Non-pigmented ciliary epithelial cell (primary cell): ENCODE results near the gene OSM.

Experiments
- DNase-seq: peaks from one replicate; pipeline ENCODE4 v3.0.0-alpha.2; 2010; ENCODE audit warnings: low read depth

OSM gene

DNA sequence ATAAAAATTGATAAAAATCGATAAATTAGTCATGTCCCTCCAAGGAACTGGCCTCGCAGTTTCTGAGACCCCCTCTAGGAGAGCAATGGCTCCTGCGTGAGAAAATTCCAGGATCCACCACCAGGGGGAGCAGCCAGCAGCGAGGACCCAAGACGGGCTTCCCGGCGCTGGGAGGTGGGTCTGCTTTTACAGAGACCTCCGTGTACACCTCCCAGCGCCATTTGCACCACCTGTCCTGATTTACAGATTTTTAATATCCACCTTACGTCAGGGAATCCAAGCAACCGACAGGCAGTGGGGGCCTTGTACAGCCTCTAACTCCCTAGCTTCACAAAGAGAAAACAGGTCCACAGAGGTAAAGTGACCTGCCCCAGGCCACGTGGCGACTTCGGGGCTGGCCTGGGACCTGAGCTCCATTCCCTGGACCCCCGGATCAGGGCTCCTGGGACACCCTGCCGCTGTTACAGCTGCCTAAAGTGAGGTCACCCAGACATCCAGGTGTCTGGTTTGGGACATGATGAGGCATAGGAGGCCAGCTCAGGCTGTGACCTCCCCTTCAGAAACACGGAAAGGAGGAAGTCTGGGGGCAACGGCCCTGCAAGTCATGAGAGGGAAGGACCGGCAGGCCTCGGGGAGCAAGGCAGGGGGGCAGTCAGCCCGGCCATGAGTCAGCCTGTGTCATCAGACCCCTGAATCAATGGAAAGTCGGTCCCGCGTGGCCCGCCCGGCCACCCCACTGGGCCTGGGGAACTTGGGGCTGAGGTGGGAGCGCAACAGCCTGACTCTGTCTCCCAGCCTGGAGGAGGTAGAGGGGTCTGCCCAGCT lies 3.5 kb downstream of the OSM start:
- no peak for DNase-seq

DNA sequence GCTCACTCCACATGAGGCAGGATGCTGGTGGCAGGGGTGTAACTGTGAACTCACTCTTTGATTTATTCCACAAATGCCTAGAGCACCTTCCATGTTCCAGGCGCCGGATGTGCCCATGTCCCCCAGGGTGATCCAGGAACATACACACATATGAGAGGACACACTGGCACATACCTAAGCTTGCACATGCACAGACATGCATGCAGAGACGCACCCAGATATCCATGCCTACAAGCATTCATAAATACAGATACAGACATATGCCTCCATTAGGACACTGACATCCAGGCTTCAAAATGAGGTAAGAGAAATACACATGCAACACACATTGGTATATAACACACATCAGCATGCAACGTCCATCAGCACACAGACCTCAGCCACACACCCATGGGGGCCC lies 4.5 kb downstream of the OSM start:
- DNase-seq, result no peak

DNA sequence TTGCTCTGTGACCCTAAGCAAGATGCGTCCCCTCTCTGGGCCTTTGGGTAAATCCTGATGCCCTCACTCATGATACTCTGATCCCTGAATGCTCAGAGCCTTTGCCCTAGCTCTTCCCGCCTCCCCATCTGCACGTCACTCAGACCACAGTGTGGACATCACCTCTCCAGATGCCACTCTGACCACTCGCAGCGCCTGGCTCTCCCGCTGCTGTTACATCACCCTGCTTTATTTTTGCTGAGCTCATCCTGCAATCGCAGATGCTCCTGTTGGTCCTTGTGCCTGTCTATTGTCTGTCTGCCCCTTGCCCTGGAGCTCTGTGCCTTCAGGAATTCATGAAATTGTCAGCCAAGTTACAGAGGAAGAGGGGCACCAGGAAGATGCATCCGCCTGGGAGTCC lies 5.5 kb downstream of the OSM start:
- DNase-seq, result no peak

DNA sequence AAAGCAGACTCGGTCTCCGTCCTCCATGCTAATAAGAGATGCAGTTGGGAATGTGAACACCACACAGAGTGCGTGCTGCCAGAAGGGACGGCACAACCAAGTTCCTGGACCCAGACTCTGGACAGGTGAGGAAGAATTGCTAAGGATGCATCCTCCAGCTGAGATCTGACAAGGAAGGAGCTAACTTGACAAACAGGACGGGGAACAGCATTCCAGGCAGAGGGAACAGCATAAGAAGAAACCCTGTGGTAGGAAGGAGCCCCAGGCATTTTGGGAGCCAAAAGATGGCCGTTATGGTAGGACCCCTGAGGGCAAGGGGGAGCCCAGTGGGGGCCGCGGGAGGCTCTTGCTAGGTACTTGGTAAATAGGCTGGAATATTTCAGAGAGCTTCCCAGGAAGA lies 6.0 kb downstream of the OSM start:
- no peak for DNase-seq

DNA sequence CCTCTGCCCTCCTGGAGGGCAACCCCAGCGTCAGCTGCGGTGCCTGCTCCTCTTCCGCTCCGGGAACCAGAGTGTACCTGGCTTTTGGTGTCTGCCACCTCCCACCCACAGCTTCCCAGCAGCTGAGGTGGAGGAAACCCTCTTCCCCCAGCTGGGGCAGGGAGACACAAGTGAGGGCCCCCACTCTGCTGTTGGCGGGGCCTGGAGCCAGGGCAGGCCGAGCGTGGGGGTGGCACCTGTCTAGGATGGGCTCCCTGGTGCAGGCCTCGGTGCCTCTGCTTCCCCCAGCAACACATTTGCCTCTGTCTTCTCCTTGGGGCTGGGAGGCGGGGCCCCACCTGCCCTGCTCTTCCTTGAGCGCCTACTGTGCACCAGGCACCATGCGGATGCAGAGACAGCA lies 6.4 kb downstream of the OSM start:
- DNase-seq, result no peak

DNA sequence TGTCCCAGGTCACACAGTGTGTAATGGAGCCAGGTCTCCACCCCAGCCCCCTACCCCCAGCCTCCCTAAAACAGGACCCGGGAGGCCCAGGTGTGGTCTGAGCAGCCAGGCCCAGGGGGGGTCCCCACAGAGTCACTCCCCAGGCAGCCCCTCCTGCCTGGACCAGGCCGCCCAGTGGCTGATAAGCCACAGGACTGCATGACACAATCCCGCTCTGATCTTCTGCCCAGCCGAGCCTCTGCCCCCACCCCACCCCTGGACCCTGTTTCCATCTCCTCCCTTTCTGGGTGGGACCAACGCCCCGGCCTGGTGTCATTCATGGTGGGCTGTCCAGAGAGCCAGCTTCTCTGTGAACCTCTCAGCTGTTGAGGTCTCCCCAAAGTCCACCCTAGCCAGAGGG lies 12.3 kb downstream of the OSM start:
- no peak for DNase-seq

DNA sequence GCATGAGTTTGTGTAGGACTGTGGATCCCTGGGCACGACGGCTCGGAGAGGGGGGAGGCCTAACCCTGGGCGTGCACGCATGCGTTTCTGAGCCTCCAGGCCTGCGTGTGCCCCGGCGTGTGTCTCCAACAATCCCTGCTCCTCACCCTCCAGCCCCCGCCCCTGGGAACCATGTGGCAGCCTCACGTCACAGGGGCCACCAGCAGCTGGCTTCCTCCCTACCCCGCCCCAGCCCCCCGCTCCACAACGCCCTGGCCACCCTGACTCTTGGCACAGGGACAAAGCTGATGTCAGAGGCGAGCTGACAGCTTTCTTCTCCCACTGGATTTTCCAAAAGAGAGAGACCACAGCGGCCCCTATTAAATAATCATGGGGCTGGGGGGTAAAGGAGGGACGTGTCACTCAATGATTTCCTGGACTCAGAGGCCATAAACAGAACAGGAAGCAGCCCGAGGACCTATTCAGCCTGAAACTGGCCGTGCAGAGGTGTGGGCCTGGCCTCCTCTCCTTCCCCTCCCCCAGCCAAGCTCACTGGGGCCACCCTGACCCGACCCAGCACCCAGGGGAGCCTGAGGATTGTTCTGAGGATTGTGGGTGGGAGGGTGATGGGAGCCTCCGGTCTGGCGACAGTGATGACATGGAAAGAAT lies 13.3 kb downstream of the OSM start:
- DNase-seq, result no peak

DNA sequence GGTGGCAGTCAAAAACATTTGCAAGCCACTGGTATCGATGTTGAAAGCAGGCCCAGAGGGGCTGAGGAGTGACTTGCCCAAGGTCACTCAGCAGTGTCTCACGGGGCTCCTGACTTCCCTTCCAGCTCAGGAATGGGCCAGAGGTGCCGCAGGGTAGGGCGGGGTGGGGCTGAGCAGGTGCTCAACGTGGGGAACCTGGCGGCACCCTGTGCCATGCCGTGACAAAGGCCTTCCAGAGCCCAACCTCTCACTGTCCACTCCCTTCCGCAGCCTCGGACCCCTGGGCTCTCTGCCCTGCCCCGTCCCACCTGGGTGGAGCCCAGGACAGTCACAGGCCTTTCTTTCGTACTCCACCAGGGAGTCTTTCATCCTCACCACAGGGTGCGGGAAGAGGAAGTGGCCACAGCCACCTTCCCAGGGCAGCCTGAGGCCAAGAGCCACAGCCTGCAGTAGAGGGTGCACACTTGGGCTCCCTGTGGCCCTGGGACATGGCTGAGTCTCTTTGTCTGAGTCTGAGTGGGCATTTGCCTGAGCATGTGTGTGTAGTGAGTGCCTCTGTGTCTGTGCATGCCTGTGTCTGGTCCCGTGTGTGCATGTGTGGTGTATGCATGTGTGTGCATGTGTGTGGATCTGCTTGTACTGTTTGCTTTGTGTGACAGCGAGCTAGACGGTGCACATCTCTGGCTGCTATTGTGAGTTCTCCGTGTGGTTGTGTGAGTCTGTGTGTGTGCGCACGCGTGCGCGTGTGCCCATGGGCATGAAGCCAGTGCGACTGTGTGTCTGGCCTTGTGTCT lies 14.0 kb downstream of the OSM start:
- no peak for DNase-seq

DNA sequence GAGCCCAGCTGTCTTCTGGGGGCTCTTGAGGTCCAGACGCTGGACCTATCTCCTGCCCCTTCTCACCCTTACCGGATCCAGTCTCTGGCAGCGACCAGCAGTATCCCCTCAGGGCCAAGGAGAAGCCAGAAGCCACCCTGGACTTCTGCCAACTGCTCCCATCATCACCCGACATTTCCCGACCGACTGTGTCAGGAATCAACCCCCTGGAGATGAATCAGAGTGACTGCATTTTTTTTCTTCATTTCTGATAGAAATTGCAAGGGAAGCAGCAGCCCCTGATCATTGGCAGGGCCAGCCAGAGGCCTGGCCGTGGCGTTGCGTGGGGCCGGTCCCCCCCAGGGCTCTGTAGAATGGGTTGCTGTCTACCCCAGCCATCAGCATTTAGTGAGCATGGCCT lies 14.9 kb downstream of the OSM start:
- no peak for DNase-seq

DNA sequence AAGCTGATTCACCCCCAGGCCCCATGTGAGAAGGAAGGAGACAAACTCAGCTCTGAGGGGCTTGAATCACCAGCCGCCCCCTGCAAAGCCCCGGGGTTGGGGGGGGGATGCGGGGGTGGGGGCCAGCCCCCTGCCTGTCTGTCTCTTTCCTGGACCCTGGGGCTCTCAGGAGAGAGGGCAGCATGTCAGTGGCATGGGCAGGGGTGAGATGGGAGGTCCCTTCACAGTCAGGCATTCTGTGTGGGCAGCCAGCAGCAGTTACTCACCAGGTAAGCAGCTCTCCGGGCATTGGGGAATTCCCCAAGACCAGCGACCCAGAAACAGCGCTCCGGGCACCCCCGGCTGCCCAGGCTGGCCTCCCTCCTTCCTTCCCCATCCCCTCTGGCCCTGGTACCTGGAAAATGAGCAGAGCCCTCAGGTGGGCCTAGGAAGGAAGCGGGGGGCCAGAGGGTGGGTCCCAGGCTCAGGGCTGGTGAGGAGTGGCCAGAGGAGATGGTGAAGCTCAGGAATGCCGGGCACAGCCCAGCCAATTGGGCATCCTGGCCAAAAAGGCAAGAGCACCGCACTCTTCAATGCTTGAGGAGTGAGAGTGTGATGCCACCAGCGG lies 15.9 kb downstream of the OSM start:
- no peak for DNase-seq

DNA sequence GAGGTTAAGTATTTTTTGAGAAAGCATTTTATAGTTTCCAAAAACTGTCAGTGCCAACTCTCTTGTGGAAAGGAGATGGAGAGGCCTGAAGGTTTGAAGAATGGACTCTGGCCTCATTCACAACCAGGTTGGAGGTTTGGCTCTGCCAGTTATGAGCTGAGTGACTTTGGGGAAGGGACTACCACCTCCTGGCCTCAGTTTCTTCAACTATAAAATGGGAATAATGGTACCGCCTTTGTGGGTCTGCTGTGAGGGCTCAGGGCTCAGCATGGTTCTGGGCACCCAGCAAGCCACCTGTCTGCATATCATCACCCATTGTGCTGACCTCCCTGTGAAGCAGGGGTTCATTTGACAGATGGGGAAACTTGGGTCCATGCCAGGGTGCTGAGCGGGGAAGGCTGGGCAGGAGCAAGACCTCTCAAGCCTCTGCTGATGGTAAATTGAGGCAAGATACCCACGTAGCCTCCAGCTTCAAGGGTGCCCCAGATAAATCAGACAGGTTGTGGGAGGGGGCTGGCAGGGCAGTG lies 16.5 kb downstream of the OSM start:
- DNase-seq, result no peak

DNA sequence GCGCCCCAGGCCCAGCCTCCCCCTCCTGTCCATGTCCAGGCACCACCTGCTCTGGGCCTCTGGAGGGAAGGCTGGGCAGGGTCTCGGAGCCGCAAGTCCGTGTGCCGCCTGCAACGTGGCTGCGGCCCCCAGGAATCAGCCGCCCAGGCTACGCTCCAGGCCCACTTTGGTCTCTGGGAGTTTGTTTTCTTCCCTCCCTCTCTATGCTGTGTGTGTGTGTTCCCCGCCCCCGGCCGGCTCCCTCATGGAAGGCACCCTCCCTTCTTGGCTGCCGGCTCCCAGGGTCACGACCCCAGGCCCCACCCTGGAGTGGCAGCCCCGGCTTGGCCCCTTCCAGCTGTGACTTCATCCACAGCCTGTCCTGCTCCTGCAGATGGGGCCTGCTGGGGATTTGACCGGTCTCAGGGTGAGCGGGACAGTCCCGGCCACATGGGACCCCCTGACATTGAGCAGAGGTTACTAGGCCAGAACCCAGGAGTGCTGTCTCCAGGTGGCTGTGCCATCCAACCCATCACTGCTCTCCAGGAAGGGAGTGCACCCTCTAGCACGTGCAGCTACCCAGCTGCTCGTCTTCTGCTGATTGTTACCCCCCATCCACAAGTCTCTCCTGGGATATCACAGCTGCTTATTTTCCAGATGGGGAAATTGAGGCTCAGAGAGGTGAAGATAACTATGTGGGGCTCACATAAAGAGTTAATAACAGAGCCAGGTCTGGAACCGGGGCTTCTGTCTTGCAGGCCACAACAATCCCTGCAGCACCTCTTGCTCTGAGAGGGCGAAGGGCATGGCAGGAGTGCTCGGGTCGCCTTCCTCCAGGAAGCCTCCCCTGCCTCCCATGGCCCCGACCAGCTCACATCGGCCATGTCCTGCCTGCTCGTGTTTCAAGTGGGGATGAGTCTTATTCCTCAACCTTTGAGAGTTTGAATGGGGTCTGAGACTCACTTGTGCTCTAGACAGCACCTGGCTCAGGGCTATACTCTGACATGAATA lies 17.3 kb downstream of the OSM start:
- no peak for DNase-seq

DNA sequence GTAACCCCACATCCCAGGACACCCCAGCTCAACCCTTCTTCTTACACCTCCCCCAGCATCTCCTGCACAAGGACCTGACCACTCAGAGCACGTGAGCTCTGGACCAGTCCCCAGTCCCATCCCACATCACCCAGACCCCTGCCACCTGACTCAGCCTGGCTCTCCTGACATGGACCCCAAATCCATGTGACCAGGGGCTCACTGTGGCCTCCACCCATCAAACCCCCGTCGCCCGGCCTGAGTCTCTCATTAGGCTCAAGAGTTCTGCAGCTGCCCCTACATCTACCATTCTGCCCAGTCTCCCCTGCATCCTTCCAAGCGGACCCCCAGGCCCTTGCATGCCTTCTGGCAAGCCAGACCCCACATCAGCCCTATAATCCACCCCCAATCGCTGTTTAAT lies 18.2 kb downstream of the OSM start:
- DNase-seq, result no peak

DNA sequence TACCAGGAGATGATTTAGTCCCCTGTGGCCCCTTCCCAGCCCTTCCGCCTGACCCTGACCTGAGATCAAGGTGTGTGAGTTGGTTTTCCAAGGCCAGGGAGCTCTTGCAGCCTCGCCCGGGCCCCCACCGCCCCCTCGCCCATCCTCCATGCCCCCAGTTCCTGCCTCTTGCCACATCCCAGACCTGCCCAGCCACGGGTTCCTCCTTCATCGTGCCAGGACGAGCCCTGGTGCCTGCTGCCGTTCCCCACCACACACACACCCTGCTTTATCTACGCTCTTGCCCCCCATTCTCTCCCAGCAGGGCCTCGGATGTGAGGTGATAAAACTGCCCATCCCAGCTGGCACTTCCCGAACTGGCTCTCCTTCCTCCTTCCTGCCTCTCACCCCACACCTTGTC lies 18.7 kb downstream of the OSM start:
- DNase-seq, result no peak

DNA sequence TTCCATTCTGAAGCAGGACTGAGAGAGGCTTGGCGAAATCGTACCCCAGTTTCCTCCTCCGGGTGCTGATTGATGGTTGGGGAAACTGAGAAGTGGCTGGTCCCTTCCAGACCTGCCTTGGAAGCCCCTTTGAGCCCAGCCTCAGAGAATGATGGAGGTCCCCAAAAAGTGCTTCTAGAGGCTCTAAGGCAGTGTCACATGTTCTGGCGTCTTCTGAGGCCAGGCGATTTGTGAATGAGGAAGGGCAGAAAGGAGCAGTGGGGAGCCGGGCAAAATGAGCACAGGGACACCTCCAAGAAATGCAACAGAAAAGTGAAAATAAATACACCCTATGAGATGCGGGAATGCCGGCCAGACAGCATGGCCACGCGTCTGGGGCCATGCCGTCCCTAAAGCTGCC lies 19.1 kb downstream of the OSM start:
- no peak for DNase-seq

DNA sequence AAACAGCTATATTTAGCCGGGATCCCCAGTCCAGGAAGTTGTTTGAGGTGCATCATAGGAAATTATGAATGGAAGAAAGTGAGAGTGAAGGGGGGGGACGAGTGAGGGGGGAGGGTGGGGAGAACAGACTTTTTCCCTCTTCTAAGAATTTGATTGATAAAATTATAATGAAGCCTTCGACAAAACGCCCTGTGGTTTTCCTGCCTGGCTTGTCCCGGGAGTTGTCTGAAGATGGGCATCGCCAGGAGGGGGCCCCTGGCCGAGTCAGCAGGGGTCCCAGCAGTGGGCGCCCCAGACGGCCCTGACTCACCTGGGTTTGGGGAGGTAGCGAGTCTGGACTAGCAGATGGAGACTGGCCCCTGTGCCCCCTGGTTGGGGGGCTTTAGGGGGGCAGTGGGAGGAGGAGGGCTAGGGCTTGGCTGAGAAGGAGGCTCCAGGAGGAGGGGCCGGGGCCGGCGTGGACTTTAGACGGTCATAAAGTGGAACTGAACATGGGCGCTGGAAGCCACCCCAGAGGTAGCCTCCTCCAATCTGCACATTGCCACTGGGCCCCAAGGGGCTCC lies 19.8 kb downstream of the OSM start:
- DNase-seq, result no peak

DNA sequence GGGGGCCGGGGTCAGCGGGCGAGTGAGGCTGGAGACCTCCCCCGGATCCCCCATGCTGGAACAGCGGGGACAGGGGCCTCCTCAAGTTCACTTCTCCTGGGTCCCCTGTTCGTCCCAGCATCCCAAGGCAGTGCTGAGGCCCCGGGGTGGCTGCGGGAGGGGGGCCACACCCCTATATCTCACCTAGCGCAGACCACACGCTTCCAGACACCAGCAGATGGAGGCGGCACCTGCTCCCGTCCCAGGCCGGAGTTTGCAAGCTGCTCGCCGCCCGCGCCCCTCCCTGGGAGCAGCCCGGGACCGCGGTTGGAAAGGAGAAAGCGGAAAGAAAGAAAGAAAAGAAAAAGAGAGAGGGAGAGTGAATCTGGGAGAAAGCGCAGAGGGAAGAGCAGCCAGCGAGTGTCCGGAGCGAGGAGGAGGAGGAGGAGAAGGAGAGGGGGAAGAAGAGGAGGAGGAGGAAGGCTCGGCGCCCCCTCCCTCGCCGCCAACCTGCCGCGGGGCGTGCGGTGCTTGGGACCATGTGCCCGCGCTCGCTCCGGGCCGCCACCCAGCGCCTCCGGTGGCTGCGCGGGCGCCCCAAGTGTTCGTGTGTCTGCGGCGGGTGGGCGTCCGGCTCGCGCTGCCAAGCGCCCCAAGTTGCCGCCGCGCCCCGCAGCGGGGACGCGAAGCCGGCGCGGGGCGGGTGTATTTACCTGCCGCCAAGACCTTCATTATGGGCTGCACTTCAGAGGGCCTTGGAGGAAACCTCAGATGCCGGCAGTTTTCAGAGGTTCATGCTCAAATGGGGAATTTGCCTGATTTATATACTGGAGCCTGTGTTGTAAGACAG lies 20.5 kb downstream of the OSM start, which contains the start of gene LIF:
Gene LIF, minus strand, starts transcription at position 775 of the 829 bp plus-strand sequence. Its CDS starts 64 bp downstream, at position 711.
- DNase-seq, result no peak

DNA sequence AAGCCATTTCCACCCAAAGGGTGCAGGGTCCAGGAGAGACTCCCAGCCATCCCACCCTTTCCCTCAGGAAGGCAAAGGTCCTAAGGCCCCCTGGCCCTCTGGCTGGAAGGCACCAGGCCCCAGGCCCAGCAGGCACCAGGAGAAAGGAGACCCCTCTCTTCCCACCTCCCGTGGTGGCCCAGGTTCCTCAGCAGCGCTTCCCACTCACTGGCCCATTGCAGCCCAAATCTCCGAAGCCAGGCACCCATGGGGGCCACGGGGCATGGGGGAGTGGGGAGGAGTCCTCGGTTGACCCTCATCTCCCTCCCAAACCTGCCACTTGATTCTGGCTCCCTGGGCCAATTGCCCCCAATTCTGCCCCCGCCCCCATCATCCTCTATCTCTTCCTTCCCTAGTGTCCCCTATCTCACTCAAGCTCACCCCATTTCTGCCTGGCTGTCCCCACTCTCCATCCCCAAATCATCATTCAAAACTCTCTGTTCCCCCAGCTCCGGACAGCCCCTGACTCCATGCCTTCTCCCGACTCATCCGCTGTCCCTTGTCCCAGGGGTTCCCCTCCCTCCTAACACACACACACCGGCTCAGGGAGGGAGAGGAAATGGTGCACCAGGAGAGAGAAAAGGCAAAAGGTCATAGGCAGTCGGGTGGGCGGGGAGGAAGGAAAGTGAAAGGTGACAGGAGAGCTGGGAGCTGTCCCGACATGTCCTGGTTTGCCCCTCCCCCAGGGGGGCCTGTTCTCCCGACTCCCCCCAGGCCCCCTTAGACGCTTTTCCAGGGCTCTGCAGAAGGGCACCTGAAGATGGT lies 21.3 kb downstream of the OSM start:
- no peak for DNase-seq

DNA sequence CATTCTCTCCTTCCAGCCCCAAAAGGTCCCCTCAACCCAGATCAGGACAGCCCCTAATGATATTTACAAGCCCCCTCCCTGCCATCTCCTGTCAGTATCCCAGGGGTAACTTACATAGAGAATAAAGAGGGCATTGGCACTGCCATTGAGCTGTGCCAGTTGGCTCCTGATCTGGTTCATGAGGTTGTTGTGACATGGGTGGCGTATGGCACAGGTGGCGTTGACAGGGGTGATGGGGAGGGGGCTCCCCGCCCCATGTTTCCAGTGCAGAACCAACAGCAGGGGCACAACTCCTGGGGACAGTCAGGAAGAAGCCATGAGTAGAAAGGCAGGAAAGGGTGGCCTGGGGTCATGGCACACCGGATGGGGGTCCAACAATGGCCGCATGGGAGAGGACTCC lies 22.0 kb downstream of the OSM start:
- no peak for DNase-seq
